Hepatocyte (in vitro differentiated cells): ENCODE data around the gene USE1. TPM values are rescaled to one million over a fixed set of nuclear protein-coding genes. Genes with fewer than 3 reads are reported as not detected.

Experiments
- DNase-seq: peaks from one replicate; pipeline ENCODE4 v3.0.0-alpha.2; 2016; ENCODE audit warnings: low spot score
- H2AFZ ChIP-seq: fragments of 200-600 bp; sonication (generic); 2 replicates; pipeline ENCODE4 v1.6.0; 2016; ENCODE audit warnings: antibody characterized with exemption, mild to moderate bottlenecking
- H3K27ac ChIP-seq: fragments of 200-600 bp; sonication (generic); 2 replicates; pipeline ENCODE4 v1.5.1; 2016; ENCODE audit warnings: mild to moderate bottlenecking
- H3K27me3 ChIP-seq: fragments of 200-600 bp; sonication (generic); 2 replicates; pipeline ENCODE4 v1.6.1; 2016
- H3K36me3 ChIP-seq: fragments of 200-600 bp; sonication (generic); replicated peaks from 2 replicates; pipeline ENCODE4 v1.5.1; 2016; ENCODE audit warnings: low read depth; ENCODE audit not compliant: insufficient read depth
- H3K4me1 ChIP-seq: fragments of 200-600 bp; sonication (generic); 2 replicates; pipeline ENCODE4 v1.5.1; 2016; ENCODE audit warnings: mild to moderate bottlenecking, moderate library complexity; ENCODE audit not compliant: insufficient read depth
- H3K4me2 ChIP-seq: fragments of 200-600 bp; sonication (generic); 2 replicates; pipeline ENCODE4 v1.6.0; 2016
- H3K4me3 ChIP-seq: fragments of 200-600 bp; sonication (generic); 2 replicates; pipeline ENCODE4 v1.5.1; 2016; ENCODE audit warnings: mild to moderate bottlenecking
- H3K79me2 ChIP-seq: fragments of 200-600 bp; sonication (generic); 2 replicates; pipeline ENCODE4 v1.6.0; 2017; ENCODE audit warnings: mild to moderate bottlenecking
- H3K9me2 ChIP-seq: fragments of 200-600 bp; sonication (generic); replicated peaks from 2 replicates; pipeline ENCODE4 v1.6.0; 2017; ENCODE audit warnings: mild to moderate bottlenecking; ENCODE audit not compliant: insufficient read depth
- H3K9me3 ChIP-seq: fragments of 200-600 bp; sonication (generic); 2 replicates; pipeline ENCODE4 v1.5.1; 2016; ENCODE audit warnings: low read depth, mild to moderate bottlenecking
- H4K20me1 ChIP-seq: fragments of 200-600 bp; sonication (generic); 2 replicates; pipeline ENCODE4 v1.6.0; 2016; ENCODE audit warnings: mild to moderate bottlenecking; ENCODE audit not compliant: insufficient read depth, poor library complexity, severe bottlenecking
- EZH2 ChIP-seq: fragments of 200-600 bp; sonication (generic); IDR thresholded peaks from 2 replicates; pipeline ENCODE4 v1.6.1; 2016; ENCODE audit warnings: antibody characterized with exemption, mild to moderate bottlenecking, borderline replicate concordance
- EZH2phosphoT487 ChIP-seq: fragments of 200-600 bp; sonication (generic); IDR thresholded peaks from one replicate; pipeline ENCODE4 v1.6.1; 2018; ENCODE audit warnings: antibody characterized with exemption, mild to moderate bottlenecking, low read depth, moderate library complexity; ENCODE audit not compliant: unreplicated experiment, severe bottlenecking
- WGBS: methylation state at CpG from one replicate; pipeline ENCODE4 v1.1.6; 2016; ENCODE audit warnings: low lambda C conversion rate; ENCODE audit errors: missing lambda C conversion rate; 5-methylcytosine and 5-hydroxymethylcytosine counted together
- polyA plus RNA-seq: library from polyadenylated mRNA; unstranded; fragments of >200 nt; fragmentation: Nextera tagmentation; extraction: Ambion mirVana; gene quantifications from 2 replicates; pipeline ENCODE4 v1.2.1, GENCODE V29; 2016
- total RNA-seq: library from RNA; depleted of rRNA; stranded (reverse); fragments of >200 nt; gene quantifications from 2 replicates; pipeline ENCODE4 v1.2.3, GENCODE V29; 2014
- TF ChIP-seq, protein P1 (sequence below): fragments of 200-600 bp; sonication (generic); IDR thresholded peaks from 2 replicates; pipeline ENCODE4 v1.5.1; 2016; ENCODE audit warnings: antibody characterized with exemption, mild to moderate bottlenecking; ENCODE audit not compliant: poor library complexity

USE1 gene
- total and polyA plus RNA-seq, 2 experiments from 2014 or later: 26.9 to 46.7 TPM

DNA sequence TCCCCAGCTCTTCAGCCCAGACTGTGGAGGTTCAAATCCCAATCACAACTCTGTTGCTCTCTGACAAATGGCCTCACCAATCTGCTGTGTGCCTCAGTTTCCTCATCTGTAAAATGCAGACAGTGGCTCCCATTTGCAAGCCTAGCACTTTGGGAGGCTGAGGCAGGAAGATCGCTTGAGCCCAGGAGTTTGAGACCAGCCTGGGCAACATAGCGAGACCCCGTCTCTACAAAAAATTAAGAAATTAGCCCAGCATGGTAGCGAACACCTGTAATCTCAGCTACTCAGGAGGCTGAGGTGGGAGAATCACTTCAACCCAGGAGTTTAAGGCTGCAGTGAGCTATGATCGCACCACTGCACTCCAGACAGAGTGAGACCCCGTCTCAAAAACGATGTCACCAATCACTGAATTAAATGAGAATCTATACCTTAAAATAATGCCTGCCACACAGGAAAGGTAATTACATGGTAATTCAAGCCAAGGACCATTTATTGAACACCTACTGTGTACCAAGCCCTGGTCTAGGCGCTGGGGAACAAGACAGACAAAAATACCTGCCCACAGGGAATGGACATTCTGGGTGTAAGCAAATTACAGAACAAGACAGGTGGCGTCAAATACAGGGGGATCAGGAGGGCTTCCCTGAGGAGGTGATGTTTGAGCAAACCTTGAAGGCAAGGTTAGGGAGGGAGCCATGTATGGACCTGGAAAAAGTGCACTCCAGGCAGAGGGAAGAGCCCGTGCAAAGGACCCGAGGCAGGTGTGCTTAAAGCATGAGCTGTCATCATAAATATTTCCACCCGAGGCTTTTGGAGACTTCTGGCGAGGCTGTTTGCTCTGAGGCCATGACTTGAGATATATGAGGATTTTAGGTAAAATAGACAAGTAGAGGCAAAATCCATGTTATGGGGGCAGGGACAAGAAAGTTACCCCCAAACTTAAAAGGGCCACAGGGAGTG is 22.9 kb downstream of the USE1 start:
- Histone ChIP-seq H3K9me2 (no peaks in the 10 kb centered on the region), H3K4me3 (no peak overlapping the region), H2AFZ (no peak overlapping the region), H3K9me3 (no peaks in the 10 kb centered on the region), H3K27ac (no peak overlapping the region), H3K79me2 (peaks cover 82% of the 10 kb centered on the region), H3K27me3 (no peaks in the 10 kb centered on the region), H3K36me3 (no peaks in the 10 kb centered on the region), H4K20me1 (peaks cover 48% of the 10 kb centered on the region), H3K4me1 (peaks cover 55% of the 10 kb centered on the region), H3K4me2 (no peak overlapping the region)
- DNase-seq: no peak
- WGBS: 88% methylated on average over 13 of the region's 13 CpGs
- TF ChIP-seq, protein P1, sequence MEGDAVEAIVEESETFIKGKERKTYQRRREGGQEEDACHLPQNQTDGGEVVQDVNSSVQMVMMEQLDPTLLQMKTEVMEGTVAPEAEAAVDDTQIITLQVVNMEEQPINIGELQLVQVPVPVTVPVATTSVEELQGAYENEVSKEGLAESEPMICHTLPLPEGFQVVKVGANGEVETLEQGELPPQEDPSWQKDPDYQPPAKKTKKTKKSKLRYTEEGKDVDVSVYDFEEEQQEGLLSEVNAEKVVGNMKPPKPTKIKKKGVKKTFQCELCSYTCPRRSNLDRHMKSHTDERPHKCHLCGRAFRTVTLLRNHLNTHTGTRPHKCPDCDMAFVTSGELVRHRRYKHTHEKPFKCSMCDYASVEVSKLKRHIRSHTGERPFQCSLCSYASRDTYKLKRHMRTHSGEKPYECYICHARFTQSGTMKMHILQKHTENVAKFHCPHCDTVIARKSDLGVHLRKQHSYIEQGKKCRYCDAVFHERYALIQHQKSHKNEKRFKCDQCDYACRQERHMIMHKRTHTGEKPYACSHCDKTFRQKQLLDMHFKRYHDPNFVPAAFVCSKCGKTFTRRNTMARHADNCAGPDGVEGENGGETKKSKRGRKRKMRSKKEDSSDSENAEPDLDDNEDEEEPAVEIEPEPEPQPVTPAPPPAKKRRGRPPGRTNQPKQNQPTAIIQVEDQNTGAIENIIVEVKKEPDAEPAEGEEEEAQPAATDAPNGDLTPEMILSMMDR: no peak
- TF ChIP-seq EZH2: no peak
- no peak for TF ChIP-seq EZH2phosphoT487

DNA sequence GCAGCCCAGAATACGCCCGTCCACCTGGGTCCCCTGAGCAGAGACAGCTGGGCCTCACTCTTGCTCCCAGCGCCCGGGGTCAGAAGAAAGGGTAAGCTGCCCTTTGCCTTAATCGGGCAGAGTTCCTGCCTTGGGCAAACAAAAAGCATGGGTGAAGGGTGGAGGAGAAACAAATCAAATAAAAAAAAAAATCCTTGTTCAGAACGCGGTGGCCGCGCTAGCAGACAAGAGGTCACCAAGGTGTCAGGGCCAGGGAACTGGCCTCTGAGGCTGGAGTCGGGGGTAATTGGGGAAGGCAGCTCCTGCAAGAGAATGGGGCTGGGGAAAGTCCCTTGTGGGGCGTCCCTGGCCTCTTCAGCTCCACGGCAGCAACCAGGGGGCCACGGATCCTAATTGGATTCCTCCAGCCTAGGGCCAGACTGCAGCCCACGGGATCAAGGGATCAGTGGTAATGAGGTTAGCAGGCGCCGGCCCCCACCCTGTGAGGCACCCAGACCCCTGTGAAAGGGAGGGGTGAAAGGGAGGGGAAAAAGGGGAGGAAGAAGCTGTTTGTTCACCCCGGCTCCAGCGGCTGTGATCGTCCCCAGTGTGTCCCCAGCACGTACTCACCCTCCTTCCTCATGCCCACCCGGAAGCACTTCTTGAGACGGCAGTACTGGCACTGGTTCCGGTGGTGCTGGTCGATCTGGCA is 25.1 kb downstream of the USE1 start:
- WGBS: 56% methylated on average over 23 of the region's 24 CpGs
- Histone ChIP-seq H2AFZ (no peak overlapping the region), H3K27me3 (no peaks in the 10 kb centered on the region), H3K9me3 (no peaks in the 10 kb centered on the region), H3K4me2 (peak overlapping the region; percentile 98), H3K36me3 (no peaks in the 10 kb centered on the region), H3K4me3 (no peak overlapping the region), H3K4me1 (peaks cover 58% of the 10 kb centered on the region), H3K27ac (peak overlapping the region; percentile 86), H3K79me2 (peaks cover 84% of the 10 kb centered on the region), H4K20me1 (peaks cover 41% of the 10 kb centered on the region), H3K9me2 (no peaks in the 10 kb centered on the region)
- DNase-seq: no peak
- no peak for TF ChIP-seq EZH2phosphoT487
- TF ChIP-seq EZH2: no peak
- TF ChIP-seq, protein P1: no peak

DNA sequence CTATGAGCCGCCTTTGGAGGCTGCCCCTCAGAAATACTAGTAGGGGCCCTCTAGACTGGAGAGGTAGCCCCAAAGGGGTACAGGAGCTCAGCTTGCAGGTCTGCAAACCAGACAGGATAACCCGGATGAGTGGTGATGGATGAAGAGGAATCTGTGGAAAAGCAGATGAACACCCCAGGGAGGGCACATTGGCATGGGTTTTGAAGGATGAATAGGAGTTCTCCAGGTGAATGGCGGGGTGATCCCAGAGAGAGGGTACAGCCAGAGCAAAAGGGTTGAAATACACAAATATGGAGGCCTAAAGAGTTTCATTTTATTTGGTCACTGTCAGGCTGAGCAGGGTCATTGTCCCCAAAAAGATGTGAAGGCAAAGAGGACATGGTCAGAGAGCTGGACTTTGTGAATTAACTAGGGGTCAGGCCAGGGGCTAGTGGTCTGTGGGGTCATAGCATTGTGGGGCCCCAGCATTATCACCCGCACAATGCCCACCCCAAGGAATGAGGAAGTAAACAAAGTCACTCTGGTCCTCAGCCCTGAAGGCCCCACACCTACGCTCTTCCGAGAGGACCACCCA is 25.8 kb downstream of the USE1 start:
- WGBS: 83% methylated on average over 6 of the region's 6 CpGs
- DNase-seq: no peak
- Histone ChIP-seq H3K9me3 (no peaks in the 10 kb centered on the region), H3K4me1 (peaks cover 51% of the 10 kb centered on the region), H3K36me3 (no peaks in the 10 kb centered on the region), H2AFZ (no peak overlapping the region), H4K20me1 (peaks cover 39% of the 10 kb centered on the region), H3K4me3 (no peak overlapping the region), H3K9me2 (no peaks in the 10 kb centered on the region), H3K27ac (peak overlapping the region; percentile 86), H3K79me2 (peaks cover 82% of the 10 kb centered on the region), H3K4me2 (peak overlapping the region; percentile 98), H3K27me3 (no peaks in the 10 kb centered on the region)
- TF ChIP-seq, protein P1: no peak
- TF ChIP-seq EZH2 (no peak), EZH2phosphoT487 (no peak)
